Measurements from ENCODE around the gene ATAD3A. TPM values are rescaled to one million over a fixed set of nuclear protein-coding genes. Genes with fewer than 3 reads are reported as not detected.
A peak's percentile ranks its signal among the peaks of the same experiment; 100 is the strongest.

ATAD3A gene
- total and polyA plus RNA-seq, 9 of the 15 experiments (the other 6 are each of a cell fraction or from before 2014, with no cell fraction given): 0.10 to 173 (median 36.7) TPM

DNA sequence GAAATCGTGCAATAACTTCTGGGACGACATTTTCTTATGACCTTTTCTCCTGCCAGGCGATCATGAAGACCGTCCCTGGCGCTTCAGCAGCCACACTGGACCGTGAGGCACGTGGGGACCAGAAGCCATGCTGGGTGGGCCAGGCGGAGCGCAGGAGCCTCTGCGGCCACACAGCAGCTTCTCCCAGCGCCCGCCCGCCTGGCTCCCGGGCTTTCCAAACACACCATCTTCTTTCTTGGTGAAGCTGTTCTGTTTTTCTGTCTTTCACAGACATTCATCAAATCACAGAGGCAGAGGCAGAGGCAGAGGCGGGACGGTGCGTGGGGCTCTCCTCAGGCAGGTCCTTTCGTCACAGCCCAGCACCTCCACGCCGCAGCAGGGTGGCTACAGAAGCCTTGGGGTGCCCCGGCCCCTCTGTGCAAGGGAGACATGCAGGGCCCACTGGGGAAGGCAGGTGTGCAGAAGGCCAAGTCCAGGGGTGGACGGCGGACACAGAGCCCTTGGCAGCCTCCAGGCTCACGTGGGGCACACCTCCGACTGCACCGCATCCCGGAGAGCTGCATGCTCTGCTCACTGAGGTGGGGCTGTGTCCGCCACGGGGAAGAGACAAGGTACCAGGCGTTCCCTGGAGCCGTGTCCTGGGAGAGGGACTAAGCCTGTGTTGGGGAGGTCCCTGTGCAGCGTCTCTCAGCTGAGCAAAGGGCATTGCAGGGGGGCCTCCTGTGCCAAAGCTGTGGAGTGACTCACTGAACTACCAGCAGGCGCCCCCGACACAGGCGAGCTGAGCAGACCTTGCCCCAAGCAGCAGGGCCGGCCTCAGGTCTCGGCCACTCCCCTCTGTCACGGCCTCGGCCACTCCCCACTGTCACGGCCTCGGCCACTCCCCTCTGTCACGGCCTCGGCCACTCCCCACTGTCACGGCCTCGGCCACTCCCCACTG lies 31.1 kb downstream of the ATAD3A start:
- DNase-seq (ENCODE audit: extremely low read depth in 1 of 4, low spot score in 3 of 4) (peak in 2 of 4 experiments; percentile 21 to 59), ATAC-seq (peak; percentile 72), FAIRE-seq (no peak)
- H3K27ac ChIP-seq (ENCODE audit: extremely low read depth, low read depth, low read length): no peak overlapping the region
- BruUV-seq (replicated peaks): no TSS peak
- H3K4me1 ChIP-seq (replicated peaks in 1 of 2; ENCODE audit: control insufficient read depth in 2 of 2, insufficient read depth in 2 of 2, low read length in 2 of 2): peaks cover 0 to 38% of the 10 kb centered on the region in 2 experiments; a peak in 2 of 5 replicates
- TF ChIP-seq NCOA6 (IDR thresholded peaks at IDR 0.05) (no peak), SAFB (IDR thresholded peaks at IDR 0.05; ENCODE audit: borderline replicate concordance, low read depth, low read length) (0 out of 2 replicates have a peak, but pooled peaks have one; percentile 24), SMAD1 (IDR thresholded peaks at IDR 0.05; ENCODE audit: low read depth, low read length, partially characterized antibody) (no peak), RBFOX2 (IDR thresholded peaks at IDR 0.05; ENCODE audit: low read depth, low read length) (peak; percentile 22; the same call in 1 of the 2 replicates)
- TF ChIP-seq, protein P1, sequence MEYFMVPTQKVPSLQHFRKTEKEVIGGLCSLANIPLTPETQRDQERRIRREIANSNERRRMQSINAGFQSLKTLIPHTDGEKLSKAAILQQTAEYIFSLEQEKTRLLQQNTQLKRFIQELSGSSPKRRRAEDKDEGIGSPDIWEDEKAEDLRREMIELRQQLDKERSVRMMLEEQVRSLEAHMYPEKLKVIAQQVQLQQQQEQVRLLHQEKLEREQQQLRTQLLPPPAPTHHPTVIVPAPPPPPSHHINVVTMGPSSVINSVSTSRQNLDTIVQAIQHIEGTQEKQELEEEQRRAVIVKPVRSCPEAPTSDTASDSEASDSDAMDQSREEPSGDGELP (CRISPR knock-in tag; IDR thresholded peaks at IDR 0.05; ENCODE audit: borderline replicate concordance): peak; percentile 32; the same call in 1 of the 2 replicates
- TF ChIP-seq, protein P2, sequence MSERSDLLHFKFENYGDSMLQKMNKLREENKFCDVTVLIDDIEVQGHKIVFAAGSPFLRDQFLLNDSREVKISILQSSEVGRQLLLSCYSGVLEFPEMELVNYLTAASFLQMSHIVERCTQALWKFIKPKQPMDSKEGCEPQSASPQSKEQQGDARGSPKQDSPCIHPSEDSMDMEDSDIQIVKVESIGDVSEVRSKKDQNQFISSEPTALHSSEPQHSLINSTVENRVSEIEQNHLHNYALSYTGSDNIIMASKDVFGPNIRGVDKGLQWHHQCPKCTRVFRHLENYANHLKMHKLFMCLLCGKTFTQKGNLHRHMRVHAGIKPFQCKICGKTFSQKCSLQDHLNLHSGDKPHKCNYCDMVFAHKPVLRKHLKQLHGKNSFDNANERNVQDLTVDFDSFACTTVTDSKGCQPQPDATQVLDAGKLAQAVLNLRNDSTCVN (CRISPR knock-in tag; IDR thresholded peaks at IDR 0.05): no peak
- TF ChIP-seq, protein P3, sequence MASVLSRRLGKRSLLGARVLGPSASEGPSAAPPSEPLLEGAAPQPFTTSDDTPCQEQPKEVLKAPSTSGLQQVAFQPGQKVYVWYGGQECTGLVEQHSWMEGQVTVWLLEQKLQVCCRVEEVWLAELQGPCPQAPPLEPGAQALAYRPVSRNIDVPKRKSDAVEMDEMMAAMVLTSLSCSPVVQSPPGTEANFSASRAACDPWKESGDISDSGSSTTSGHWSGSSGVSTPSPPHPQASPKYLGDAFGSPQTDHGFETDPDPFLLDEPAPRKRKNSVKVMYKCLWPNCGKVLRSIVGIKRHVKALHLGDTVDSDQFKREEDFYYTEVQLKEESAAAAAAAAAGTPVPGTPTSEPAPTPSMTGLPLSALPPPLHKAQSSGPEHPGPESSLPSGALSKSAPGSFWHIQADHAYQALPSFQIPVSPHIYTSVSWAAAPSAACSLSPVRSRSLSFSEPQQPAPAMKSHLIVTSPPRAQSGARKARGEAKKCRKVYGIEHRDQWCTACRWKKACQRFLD (CRISPR knock-in tag; IDR thresholded peaks at IDR 0.05): no peak
- H4K20me1 ChIP-seq (replicated peaks; ENCODE audit: control insufficient read depth, insufficient read depth, low read length): peaks cover 3% of the 10 kb centered on the region; the same call in 1 of the 2 replicates
- H3K9me1 ChIP-seq (ENCODE audit: control insufficient read depth, insufficient read depth, low read length): no peaks in the 10 kb centered on the region
- intact Hi-C loops (cut with micrococcal nuclease) (no loop called here), in situ Hi-C loops (cut with MboI) (no loop called here)
- peaks cover 74% of the 10 kb centered on the region for H3K36me3 ChIP-seq (ENCODE audit: control insufficient read depth, insufficient read depth, low read length)
- no peaks in the 10 kb centered on the region for H3K9me3 ChIP-seq (replicated peaks; ENCODE audit: control insufficient read depth, insufficient read depth, low read depth, low read length)
- H3K79me2 ChIP-seq (ENCODE audit: control insufficient read depth, insufficient read depth, low read length): peaks cover 10% of the 10 kb centered on the region; the same call in 2 of the 3 replicates
- H3K4me3 ChIP-seq: no peak overlapping the region
- no peak overlapping the region for H2AFZ ChIP-seq (ENCODE audit: low read depth, low read length)
- H3K4me2 ChIP-seq (ENCODE audit: insufficient read depth, low read length): no peak overlapping the region
- no peak overlapping the region; a peak in 1 of 4 replicates for H3K9ac ChIP-seq (ENCODE audit: insufficient read depth in 1 of 2, low read depth in 2 of 2, low read length in 2 of 2)
- 94% methylated on average over 37 of the region's 45 CpGs for WGBS (ENCODE audit: insufficient coverage, low coverage, missing lambda C conversion rate)
- H3K27me3 ChIP-seq (ENCODE audit: control insufficient read depth in 2 of 2, insufficient read depth in 2 of 2, low read length in 2 of 2): no peaks in the 10 kb centered on the region
- ChIA-PET CTCF (ENCODE audit: low intra/inter-chr PET ratio) (no interaction called here), POLR2A (interaction anchor here (0.6 to 4.7 kb wide), 2 partner anchors 9 to 14 kb away, joined by 4 to 36 read pairs; no protein-coding TSS in a partner anchor)

Measured in K562 (cell line).